SJCRH30 (cell line): Measurements from ENCODE around the gene SNAI1. TPM values are rescaled to one million over a fixed set of nuclear protein-coding genes. Genes with fewer than 3 reads are reported as not detected.
A peak's percentile ranks its signal among the peaks of the same experiment; 100 is the strongest.
"Not testable (repeated sequence)": the region's sequence is repeated elsewhere in the genome, so short reads cannot be mapped to it uniquely, and the experiment has no call there.

ENCODE experiments used
- DNase-seq, 2 experiments: peaks; one replicate each; pipeline ENCODE4 v3.0.0-alpha.2; 2015 to 2020
- H3K27ac ChIP-seq: fragments of 250-450 bp; sonication (Bioruptor Pico); 2 replicates; pipeline ENCODE4 v1.5.1; 2020; ENCODE audit warnings: mild to moderate bottlenecking, moderate library complexity
- H3K27me3 ChIP-seq: fragments of 250-450 bp; sonication (Bioruptor Pico); 2 replicates; pipeline ENCODE4 v1.5.1; 2020; ENCODE audit warnings: mild to moderate bottlenecking, moderate library complexity
- H3K36me3 ChIP-seq: fragments of 250-450 bp; sonication (Bioruptor Pico); 2 replicates; pipeline ENCODE4 v1.5.1; 2020; ENCODE audit warnings: mild to moderate bottlenecking, moderate library complexity
- H3K4me1 ChIP-seq: fragments of 250-450 bp; sonication (Bioruptor Pico); 2 replicates; pipeline ENCODE4 v1.5.1; 2020; ENCODE audit warnings: mild to moderate bottlenecking, moderate library complexity
- H3K4me3 ChIP-seq: fragments of 250-450 bp; sonication (Bioruptor Pico); 2 replicates; pipeline ENCODE4 v1.5.1; 2020; ENCODE audit warnings: mild to moderate bottlenecking, moderate library complexity
- H3K9me3 ChIP-seq: fragments of 250-450 bp; sonication (Bioruptor Pico); replicated peaks from 2 replicates; pipeline ENCODE4 v1.5.1; 2020; ENCODE audit warnings: mild to moderate bottlenecking, moderate library complexity
- total RNA-seq: library from RNA; depleted of rRNA; stranded (reverse); fragments of >200 nt; shearing (Covaris generic); gene quantifications from 2 replicates; pipeline ENCODE4 v1.2.3, GENCODE V29; 2014

Gene SNAI1
- total RNA-seq, 1 experiment from 2014 or later = 29.7 TPM

DNA sequence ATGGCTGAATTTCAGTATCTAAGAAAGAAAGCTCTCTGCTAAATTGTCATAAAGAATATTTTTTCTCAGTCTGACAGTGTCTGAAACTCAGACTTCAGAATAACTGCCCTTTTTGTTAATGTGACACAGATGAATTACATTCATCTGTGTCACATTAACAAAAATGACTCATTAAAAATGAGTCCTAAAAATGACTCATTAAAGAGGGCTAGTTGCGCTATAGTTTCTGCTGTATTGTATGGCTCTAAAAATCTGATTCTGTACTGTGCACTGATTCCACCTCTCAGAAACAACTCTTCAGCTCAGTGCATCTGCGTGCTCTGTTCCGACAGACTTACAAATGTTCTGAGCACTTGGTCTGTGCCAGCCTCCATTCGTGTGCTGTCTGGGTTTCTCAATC lies 31.6 kb upstream of the SNAI1 start:
- Histone ChIP-seq H3K4me1 (no peaks in the 10 kb centered on the region), H3K36me3 (peaks cover 95% of the 10 kb centered on the region), H3K9me3 (no peaks in the 10 kb centered on the region), H3K27ac (no peak overlapping the region), H3K27me3 (no peaks in the 10 kb centered on the region), H3K4me3 (no peak overlapping the region)
- DNase-seq = no peak

DNA sequence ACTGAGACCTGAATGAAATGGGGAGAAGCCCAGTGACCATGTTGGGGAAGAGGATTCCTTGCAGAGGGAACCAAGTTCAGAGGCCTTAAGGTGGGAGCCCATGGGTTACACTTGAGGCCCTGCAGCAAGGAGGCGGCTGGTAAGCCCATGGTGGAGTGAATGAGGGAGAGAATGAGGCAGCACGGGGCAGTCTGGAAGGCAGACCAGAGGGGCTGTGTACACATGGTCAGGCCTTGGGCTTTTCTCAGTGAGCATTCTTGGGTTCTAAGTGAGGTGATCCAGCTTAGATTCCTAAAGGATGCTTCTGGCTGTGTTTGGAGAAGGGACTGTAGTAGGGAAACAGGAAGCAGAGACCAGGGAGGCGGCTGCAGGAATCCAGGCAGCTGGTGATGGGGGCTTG lies 27.6 kb upstream of the SNAI1 start:
- no peaks in the 10 kb centered on the region for H3K27me3 ChIP-seq

DNA sequence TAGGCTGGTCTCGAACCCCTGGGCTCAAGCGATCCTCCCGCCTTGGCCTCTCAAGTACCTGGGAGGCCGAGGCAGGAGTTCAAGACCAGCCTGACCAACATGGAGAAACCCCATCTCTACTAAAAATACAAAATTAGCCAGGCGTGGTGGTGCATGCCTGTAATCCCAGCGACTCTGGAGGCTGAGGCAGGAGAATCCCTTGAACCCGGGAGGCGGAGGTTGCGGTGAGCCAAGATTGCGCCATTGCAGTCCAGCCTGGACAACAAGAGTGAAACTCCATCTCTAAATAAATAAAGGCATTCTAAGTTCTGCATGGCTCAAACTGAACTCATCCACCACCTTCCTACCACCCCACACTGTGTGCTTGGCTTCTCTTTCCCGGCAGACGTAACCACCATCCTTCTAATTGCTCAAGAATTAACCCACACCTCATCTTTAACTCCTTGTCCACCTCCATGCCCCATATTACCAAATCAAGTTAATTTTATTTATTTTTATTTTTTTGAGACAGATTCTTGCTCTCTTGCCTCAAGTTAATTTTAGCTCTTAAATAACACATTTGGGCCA lies 26.9 kb upstream of the SNAI1 start:
- H3K27ac ChIP-seq, DNase-seq, H3K9me3 ChIP-seq, H3K4me1 ChIP-seq, H3K27me3 ChIP-seq, H3K4me3 ChIP-seq: not testable (repeated sequence)
- H3K36me3 ChIP-seq = peaks cover 66% of the 10 kb centered on the region

More for the DNA sequence above, 27.6 kb upstream of the SNAI1 start:
- peaks cover 73% of the 10 kb centered on the region for H3K36me3 ChIP-seq
- H3K4me1 ChIP-seq = no peaks in the 10 kb centered on the region
- no peak for DNase-seq
- no peaks in the 10 kb centered on the region for H3K9me3 ChIP-seq
- no peak overlapping the region for H3K4me3 ChIP-seq
- H3K27ac ChIP-seq = no peak overlapping the region

DNA sequence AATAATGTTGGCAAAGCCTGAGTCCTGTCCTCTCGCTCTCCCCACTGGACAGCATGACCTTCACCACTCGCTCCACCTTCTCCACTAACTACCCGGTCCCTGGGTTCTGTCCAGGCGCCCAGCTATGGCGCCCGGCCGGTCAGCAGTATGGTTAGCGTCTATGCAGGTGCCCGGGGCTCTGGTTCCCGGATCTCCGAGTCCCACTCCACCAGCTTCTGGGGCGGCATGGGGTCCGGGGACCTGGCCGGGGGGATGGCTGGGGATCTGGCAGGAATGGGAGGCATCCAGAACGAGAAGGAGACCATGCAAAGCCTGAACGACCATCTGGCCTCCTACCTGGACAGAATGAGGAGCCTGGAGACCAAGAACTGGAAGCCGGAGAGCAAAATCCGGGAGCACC lies 26.1 kb upstream of the SNAI1 start:
- no peak for DNase-seq
- no peaks in the 10 kb centered on the region for H3K27me3 ChIP-seq
- H3K4me3 ChIP-seq = no peak overlapping the region
- H3K9me3 ChIP-seq = no peaks in the 10 kb centered on the region
- H3K36me3 ChIP-seq = peaks cover 58% of the 10 kb centered on the region
- H3K27ac ChIP-seq = no peak overlapping the region
- H3K4me1 ChIP-seq = no peaks in the 10 kb centered on the region

DNA sequence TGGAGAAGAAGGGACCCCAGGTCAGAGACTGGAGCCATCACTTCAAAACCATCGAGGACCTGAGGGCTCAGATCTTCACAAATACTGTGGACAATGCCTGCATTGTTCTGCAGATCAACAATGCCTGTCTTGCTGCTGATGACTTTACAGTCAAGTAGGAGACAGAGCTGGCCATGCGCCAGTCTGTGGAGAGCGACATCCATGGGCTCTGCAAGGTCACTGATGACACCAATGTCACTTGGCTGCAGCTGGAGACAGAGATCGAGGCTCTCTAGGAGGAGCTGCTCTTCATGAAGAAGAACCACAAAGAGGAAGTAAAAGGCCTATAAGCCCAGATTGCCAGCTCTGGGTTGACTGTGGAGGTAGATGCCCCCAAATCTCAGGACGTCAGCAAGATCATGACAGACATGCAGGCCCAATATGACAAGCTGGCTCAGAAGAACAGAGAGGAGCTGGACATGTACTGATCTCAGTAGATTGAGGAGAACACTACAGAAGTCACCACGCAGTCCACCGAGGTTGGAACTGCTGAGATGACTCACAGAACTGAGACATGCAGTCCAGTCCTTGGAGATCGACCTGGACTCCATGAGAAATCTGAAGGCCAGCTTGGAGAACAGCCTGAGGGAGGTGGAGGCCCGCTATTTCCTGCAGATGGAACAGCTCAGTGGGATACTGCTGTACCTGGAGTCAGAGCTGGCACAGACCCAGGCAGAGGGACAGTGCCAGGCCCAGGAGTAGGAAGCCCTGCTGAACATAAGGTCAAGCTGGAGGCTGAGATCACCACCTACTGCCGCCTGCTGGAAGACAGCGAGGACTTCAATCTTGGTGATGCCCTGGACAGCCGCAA lies 25.5 kb upstream of the SNAI1 start:
- not testable (repeated sequence) for H3K27me3 ChIP-seq, H3K9me3 ChIP-seq, DNase-seq, H3K4me3 ChIP-seq, H3K27ac ChIP-seq, H3K4me1 ChIP-seq
- peaks cover 52% of the 10 kb centered on the region for H3K36me3 ChIP-seq

DNA sequence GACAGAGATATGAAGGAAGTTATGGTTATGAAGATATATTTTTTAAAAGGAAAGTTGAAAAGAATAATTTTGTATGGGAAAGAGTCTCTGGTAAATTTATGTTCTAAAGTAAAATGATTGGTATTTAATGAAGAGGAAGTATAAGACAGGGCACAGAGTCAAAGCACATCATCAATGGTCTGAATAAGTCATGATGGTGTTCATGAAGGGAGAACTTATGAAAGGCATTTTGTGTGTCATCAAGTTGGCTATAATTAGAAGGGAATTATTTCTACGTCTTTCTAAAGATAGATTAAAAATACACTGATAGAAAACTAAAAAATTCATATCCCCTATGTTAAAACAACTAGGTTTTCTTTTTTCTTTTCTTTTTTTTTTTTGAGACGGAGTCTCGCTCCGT lies 21.4 kb upstream of the SNAI1 start:
- Histone ChIP-seq H3K27me3 (no peaks in the 10 kb centered on the region), H3K4me3 (no peak overlapping the region), H3K36me3 (peaks cover 13% of the 10 kb centered on the region), H3K4me1 (no peaks in the 10 kb centered on the region), H3K27ac (no peak overlapping the region), H3K9me3 (no peaks in the 10 kb centered on the region)
- DNase-seq = no peak

DNA sequence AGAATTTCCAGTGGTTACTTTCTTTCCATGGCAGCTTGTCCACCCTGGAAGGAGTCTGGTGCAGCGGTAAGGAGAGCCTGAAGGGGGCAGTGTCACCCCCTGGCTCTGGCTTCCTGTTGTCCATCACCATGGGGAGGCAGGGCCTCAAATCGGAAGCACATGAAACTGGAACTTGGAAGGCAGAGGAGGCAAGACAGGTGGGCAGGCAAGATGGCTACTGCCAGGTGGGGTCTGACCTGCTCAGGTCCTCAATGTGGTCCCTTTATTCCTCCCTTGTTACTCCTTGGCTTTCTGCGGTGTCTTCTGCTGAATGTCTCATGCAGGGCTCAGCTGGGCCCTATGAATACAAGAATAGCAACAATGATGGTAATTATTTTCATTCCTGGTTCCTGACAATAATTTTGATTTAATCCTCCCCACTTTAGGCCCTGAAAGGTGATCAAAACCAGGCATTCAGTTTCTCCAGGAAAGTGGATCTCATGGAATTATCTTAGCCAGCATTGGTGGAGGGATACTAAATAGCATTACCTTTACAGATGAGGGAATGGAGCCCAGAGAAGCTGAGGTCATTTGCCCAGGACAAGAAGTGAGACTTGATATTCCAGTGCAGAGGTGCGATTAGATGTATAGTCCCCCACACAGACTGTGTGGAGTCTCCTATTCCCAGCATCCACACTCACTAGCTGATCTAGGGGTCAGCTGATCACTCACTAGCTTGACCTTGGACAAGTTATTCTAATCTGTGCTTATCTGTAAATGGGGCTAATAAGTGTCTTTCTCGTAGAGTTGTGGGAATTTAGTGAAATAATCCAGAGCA lies 17.6 kb upstream of the SNAI1 start:
- Histone ChIP-seq H3K27ac (no peak overlapping the region), H3K9me3 (no peaks in the 10 kb centered on the region), H3K27me3 (no peaks in the 10 kb centered on the region), H3K36me3 (peaks cover 2% of the 10 kb centered on the region; the same call in 1 of the 2 replicates), H3K4me3 (no peak overlapping the region), H3K4me1 (peaks cover 3% of the 10 kb centered on the region; the same call in 1 of the 2 replicates)
- DNase-seq = peak; percentile 72 to 83

DNA sequence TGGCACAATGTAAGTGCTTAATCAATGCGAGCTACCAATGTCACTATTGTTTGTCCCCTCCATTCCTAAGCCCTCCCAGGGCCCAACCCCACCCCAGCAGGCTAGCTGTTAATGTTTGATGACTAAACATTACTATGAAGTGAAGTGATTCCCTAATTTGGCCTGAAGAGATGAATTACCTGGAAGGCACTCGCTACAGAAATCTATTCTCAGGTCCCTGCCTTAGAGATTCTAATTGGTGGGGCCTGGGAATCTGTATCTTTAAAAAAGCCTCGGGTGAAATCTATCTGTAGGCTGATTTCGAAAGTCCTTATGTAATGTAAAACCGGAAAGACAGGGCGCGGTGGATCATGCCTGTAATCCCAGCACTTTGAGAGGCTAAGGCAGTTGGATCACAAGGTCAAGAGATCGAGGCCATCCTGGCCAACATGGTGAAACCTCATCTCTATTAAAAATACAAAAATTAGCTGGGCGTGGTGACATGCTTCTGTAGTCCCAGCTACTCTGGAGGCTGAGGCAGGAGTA lies 16.9 kb upstream of the SNAI1 start:
- no peak for DNase-seq
- H3K36me3 ChIP-seq = peaks cover 2% of the 10 kb centered on the region; the same call in 1 of the 2 replicates
- no peak overlapping the region for H3K4me3 ChIP-seq
- H3K4me1 ChIP-seq = peaks cover 3% of the 10 kb centered on the region; the same call in 1 of the 2 replicates
- H3K27ac ChIP-seq = no peak overlapping the region
- no peaks in the 10 kb centered on the region for H3K27me3 ChIP-seq
- H3K9me3 ChIP-seq = no peaks in the 10 kb centered on the region

DNA sequence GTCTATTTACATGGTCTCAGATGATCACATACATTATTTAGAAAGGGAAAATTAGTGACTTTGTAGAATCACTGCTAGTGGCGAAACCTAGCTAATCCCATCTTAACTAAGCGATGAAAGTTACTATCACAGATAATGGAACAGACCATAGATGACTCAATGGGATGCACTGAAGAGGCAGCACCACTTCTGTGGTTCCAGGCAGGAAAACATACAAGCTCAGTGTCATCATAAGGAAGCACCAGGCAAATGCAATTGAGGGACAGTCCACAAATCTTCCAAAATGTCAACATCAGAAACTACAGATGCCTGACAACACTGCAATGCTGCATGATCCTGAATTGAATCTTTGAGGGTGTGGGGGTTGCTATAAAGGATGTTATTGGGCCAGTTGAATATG lies 15.9 kb upstream of the SNAI1 start:
- peaks cover 2% of the 10 kb centered on the region; the same call in 1 of the 2 replicates for H3K36me3 ChIP-seq
- DNase-seq = no peak
- no peaks in the 10 kb centered on the region for H3K27me3 ChIP-seq
- no peak overlapping the region for H3K4me3 ChIP-seq
- no peaks in the 10 kb centered on the region for H3K9me3 ChIP-seq
- H3K4me1 ChIP-seq = peaks cover 3% of the 10 kb centered on the region; the same call in 1 of the 2 replicates
- H3K27ac ChIP-seq = no peak overlapping the region

DNA sequence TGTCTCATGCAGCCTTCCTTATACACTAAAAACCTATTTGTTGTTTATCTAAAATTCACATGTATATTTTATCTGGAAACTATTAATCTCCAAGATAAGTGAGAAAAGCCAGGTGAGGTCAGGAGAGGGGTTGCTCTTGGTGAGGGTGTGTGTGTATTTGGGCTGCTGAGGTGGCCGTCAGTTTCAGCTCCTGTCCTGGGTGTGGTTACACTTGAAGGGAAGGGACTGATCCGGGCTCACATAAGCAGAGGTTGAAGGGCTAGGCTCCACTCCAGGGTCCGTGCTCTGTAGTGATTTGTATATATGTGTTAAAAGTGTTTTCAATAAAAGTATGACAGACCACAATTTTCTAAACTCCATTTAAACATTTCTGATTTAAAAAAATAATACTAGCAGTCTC lies 13.5 kb upstream of the SNAI1 start:
- no peak overlapping the region for H3K27ac ChIP-seq
- no peaks in the 10 kb centered on the region for H3K36me3 ChIP-seq
- H3K4me1 ChIP-seq = peaks cover 3% of the 10 kb centered on the region; the same call in 1 of the 2 replicates
- H3K4me3 ChIP-seq = no peak overlapping the region
- no peaks in the 10 kb centered on the region for H3K9me3 ChIP-seq
- DNase-seq = no peak
- no peaks in the 10 kb centered on the region for H3K27me3 ChIP-seq

DNA sequence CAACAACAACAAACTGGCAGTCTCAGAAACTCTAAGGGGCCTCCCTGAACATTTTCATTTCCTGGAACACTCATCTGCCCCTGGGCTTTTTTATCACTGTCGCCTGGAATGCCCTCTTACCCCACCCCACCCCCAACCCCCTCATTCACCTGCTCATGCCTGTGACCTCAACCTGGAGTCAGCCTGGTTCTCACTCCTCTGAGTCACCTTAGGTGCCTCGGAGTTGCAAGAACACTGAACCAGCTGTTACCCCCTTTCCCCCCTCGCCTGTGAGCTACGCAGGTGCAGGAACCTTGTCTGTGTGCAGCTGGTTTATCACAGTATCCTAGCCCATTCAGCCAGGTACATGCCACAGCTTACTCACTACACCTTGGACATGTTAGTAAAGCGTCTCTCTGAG lies 12.8 kb upstream of the SNAI1 start:
- Histone ChIP-seq H3K27ac (no peak overlapping the region), H3K36me3 (no peaks in the 10 kb centered on the region), H3K9me3 (no peaks in the 10 kb centered on the region), H3K27me3 (no peaks in the 10 kb centered on the region), H3K4me3 (no peak overlapping the region), H3K4me1 (peaks cover 3% of the 10 kb centered on the region; the same call in 1 of the 2 replicates)
- DNase-seq = no peak

DNA sequence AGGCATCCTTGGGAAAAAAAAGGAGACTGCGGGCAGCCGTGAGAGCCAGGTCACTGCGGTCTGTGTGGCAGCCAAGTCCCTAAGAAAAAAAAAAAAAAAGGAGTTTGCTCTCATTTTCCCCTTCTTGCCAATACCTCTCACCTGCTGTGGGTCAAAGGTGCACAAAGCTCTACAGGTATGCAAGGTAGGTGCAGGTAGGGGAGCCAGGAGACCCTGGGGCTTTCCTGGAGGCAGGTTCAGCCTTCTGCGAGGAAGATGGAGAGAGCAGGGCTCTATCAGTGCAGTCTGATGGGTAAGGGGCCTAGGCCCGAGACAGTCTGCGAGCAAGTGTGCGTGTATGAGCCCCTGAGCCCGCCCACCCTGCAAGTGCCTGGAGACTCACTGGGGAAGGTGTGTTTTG lies 12.3 kb upstream of the SNAI1 start:
- peaks cover 3% of the 10 kb centered on the region; the same call in 1 of the 2 replicates for H3K4me1 ChIP-seq
- no peaks in the 10 kb centered on the region for H3K36me3 ChIP-seq
- H3K27me3 ChIP-seq = no peaks in the 10 kb centered on the region
- no peak overlapping the region for H3K27ac ChIP-seq
- H3K9me3 ChIP-seq = no peaks in the 10 kb centered on the region
- H3K4me3 ChIP-seq = no peak overlapping the region
- DNase-seq = no peak

DNA sequence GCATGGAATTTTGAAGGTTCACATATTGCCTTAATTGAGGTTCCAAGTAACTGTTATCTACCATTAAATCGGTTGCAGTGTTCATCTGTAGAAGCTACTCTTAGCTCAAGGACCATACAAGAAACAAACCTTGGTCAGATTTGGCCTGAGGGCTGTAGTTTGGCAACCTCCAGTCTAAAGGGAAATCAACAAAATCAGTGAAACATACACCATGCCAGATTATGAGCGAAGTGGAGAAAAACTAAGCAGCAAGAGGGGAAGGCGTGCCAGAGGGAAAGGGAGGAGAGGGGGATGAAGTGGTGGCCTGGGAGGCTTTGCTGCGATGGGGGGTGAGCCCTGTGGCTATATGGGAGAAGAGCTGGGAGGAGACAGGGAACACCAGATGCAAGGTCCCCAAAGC lies 8.8 kb upstream of the SNAI1 start:
- Histone ChIP-seq H3K9me3 (no peaks in the 10 kb centered on the region), H3K4me3 (no peak overlapping the region), H3K27ac (no peak overlapping the region), H3K27me3 (no peaks in the 10 kb centered on the region), H3K4me1 (peaks cover 4% of the 10 kb centered on the region; the same call in 1 of the 2 replicates), H3K36me3 (no peaks in the 10 kb centered on the region)
- no peak for DNase-seq

DNA sequence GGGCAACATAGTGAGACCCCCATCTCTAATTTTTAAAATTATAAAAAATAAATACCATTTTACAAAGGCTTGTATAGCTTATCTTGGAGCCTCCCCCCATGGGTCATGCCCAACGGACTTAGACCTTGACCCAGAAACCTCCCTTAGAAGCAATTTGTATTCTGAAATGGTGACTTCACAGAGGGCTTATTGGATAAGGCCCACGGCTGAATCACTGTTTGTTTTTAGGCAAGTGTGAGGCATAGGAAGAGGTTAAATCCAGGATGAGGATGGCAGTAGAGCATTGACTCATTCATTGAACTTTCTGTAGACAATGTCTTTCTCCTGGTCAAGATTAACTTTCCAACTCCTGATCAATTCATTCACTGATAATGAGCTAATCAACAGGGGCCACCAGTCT lies 6.2 kb upstream of the SNAI1 start:
- Histone ChIP-seq H3K27ac (no peak overlapping the region), H3K27me3 (no peaks in the 10 kb centered on the region), H3K4me1 (peaks cover 15% of the 10 kb centered on the region), H3K9me3 (no peaks in the 10 kb centered on the region), H3K4me3 (no peak overlapping the region), H3K36me3 (no peaks in the 10 kb centered on the region)
- no peak for DNase-seq

DNA sequence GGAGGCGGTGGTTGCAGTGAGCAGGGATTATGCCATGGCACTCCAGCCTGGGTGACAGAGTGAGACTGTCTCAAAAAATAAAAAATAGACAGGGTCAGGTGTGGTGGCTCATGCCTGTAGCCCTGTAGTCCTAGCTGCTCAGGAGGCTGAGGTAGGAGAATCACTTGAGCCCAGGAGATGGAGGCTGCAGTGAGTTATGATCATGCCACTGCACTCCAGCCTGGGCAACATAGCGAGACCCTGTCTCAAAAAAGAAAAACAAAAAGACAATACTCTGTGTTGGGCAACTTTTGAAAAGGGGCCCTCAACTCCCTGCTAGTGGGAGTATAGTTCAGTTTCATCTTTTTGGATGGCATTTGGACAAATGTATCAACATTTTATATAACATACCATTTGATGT lies 5.0 kb upstream of the SNAI1 start:
- not testable (repeated sequence) for H3K9me3 ChIP-seq, H3K4me3 ChIP-seq, H3K36me3 ChIP-seq, H3K27ac ChIP-seq, H3K27me3 ChIP-seq, DNase-seq
- peaks cover 23% of the 10 kb centered on the region for H3K4me1 ChIP-seq
